Endodermal cell (in vitro differentiated cells): ENCODE data around the gene MPP7. TPM values are rescaled to one million over a fixed set of nuclear protein-coding genes. Genes with fewer than 3 reads are reported as not detected.

Experiments used
- DNase-seq: peaks from one replicate; pipeline ENCODE4 v3.0.0-alpha.2; 2017
- H3K27ac ChIP-seq: 2 replicates; pipeline ENCODE4 v1.5.1; 2013; ENCODE audit warnings: mild to moderate bottlenecking, low read depth, low read length, moderate library complexity
- H3K27me3 ChIP-seq: 2 replicates; pipeline ENCODE4 v1.6.1; 2013; ENCODE audit warnings: mild to moderate bottlenecking, low read length, moderate library complexity; ENCODE audit not compliant: insufficient read depth, control insufficient read depth, poor library complexity, severe bottlenecking
- H3K36me3 ChIP-seq: 2 replicates; pipeline ENCODE4 v1.7.0; 2013; ENCODE audit warnings: mild to moderate bottlenecking, low read length, moderate library complexity; ENCODE audit not compliant: control insufficient read depth, insufficient read depth
- H3K4me1 ChIP-seq: one replicate; pipeline ENCODE4 v1.7.0; 2013; ENCODE audit warnings: low read length; ENCODE audit not compliant: control insufficient read depth, insufficient read depth
- H3K4me3 ChIP-seq: 2 replicates; pipeline ENCODE4 v1.5.1; 2013; ENCODE audit warnings: mild to moderate bottlenecking, low read length, moderate library complexity
- H3K9ac ChIP-seq: 2 replicates; pipeline ENCODE4 v1.6.1; 2013; ENCODE audit warnings: mild to moderate bottlenecking, low read length, moderate library complexity; ENCODE audit not compliant: poor library complexity, severe bottlenecking; ENCODE audit errors: extremely low read depth
- H3K9me3 ChIP-seq: 2 replicates; pipeline ENCODE4 v1.6.1; 2013; ENCODE audit warnings: mild to moderate bottlenecking, low read length, moderate library complexity; ENCODE audit not compliant: control insufficient read depth
- H3K27ac Mint-ChIP-seq: 2 replicates; pipeline ENCODE4 v1.8.0; 2020; ENCODE audit warnings: mixed read lengths
- H3K27me3 Mint-ChIP-seq: 2 replicates; pipeline ENCODE4 v1.8.0; 2021; ENCODE audit warnings: mild to moderate bottlenecking, mixed read lengths; ENCODE audit not compliant: insufficient read depth
- H3K36me3 Mint-ChIP-seq: 2 replicates; pipeline ENCODE4 v1.8.0; 2020; ENCODE audit warnings: low read depth, mixed read lengths
- H3K4me1 Mint-ChIP-seq: 2 replicates; pipeline ENCODE4 v1.8.0; 2020; ENCODE audit warnings: mixed read lengths
- H3K4me3 Mint-ChIP-seq: 2 replicates; pipeline ENCODE4 v1.8.0; 2020; ENCODE audit warnings: mild to moderate bottlenecking, moderate library complexity, mixed read lengths
- H3K9me3 Mint-ChIP-seq: 2 replicates; pipeline ENCODE4 v1.8.0; 2020; ENCODE audit warnings: mild to moderate bottlenecking, mixed read lengths
- CTCF ChIP-seq: fragments of 200-600 bp; sonication (generic); conservative IDR thresholded peaks from 2 replicates; pipeline ENCODE4 v1.5.0; 2021; ENCODE audit warnings: antibody characterized with exemption, mild to moderate bottlenecking
- WGBS, 2 experiments: methylation state at CpG; one replicate each; pipeline versions ENCODE4 v1.1.5 to v1.1.7; 2013; ENCODE audit warnings: missing lambda C conversion rate in 2 of 2, mixed read lengths in 1 of 2; ENCODE audit not compliant: insufficient coverage in 1 of 2, insufficient read length in 1 of 2; 5-methylcytosine and 5-hydroxymethylcytosine counted together
- total RNA-seq, 2 donors: library from RNA; stranded (reverse); fragmentation: NEBNext Ultra II Directional in 1 of 2; extraction: Animal tissue kit (Norgen Biotek cat#: 25700) in 1 of 2; gene quantifications; 2 replicates in 1 of 2; 3 replicates in 1 of 2; pipeline ENCODE4 v1.2.1, GENCODE V29; 2021

The MPP7 gene
- total RNA-seq, 2 donors from 2014 or later, result 5.5 to 7.7 TPM

- no peaks in the 10 kb centered on the region for H3K9me3 ChIP-seq
- no peaks in the 10 kb centered on the region for H3K4me1 ChIP-seq
- Mint-ChIP-seq H3K36me3 (no peaks in the 10 kb centered on the region), H3K4me3 (no peak overlapping the region), H3K27ac (no peak overlapping the region), H3K4me1 (peaks cover 19% of the 10 kb centered on the region), H3K27me3 (peaks cover 81% of the 10 kb centered on the region), H3K9me3 (no peaks in the 10 kb centered on the region)
- no peak overlapping the region for H3K9ac ChIP-seq
- H3K36me3 ChIP-seq, result no peaks in the 10 kb centered on the region
- peak; percentile 37 for TF ChIP-seq CTCF
- peaks cover 78% of the 10 kb centered on the region for H3K27me3 ChIP-seq
- WGBS, 2 experiments, result 83 to 92% methylated on average over 1 to 2 of the region's 2 CpGs
- H3K4me3 ChIP-seq, result no peak overlapping the region
- no peak for DNase-seq
- H3K27ac ChIP-seq, result no peak overlapping the region
Measured at GRCh38 chr10:28300027-28300426, 2.8 kb downstream of the MPP7 start.

GRCh38 chr10:28298951-28299350, 3.9 kb downstream of the MPP7 start:
- peaks cover 16% of the 10 kb centered on the region for H3K4me1 Mint-ChIP-seq
- no peak for DNase-seq
- Histone ChIP-seq H3K9me3 (no peaks in the 10 kb centered on the region), H3K9ac (no peak overlapping the region), H3K27me3 (peaks cover 78% of the 10 kb centered on the region), H3K27ac (no peak overlapping the region), H3K4me3 (no peak overlapping the region), H3K36me3 (no peaks in the 10 kb centered on the region), H3K4me1 (no peaks in the 10 kb centered on the region)
- no peak overlapping the region for H3K4me3 Mint-ChIP-seq
- no peak overlapping the region for H3K27ac Mint-ChIP-seq
- peaks cover 81% of the 10 kb centered on the region for H3K27me3 Mint-ChIP-seq
- H3K36me3 Mint-ChIP-seq, result no peaks in the 10 kb centered on the region
- no peaks in the 10 kb centered on the region for H3K9me3 Mint-ChIP-seq
- 95% methylated on average over 3 to 5 of the region's 5 CpGs for WGBS, 2 experiments
- TF ChIP-seq CTCF, result no peak

GRCh38 chr10:28296023-28296422, 6.8 kb downstream of the MPP7 start:
- WGBS, 2 experiments, result 57% methylated on average over 1 of the region's 1 CpG; no CpG with 5 or more reads in 1 of the 2 experiments
- no peaks in the 10 kb centered on the region for H3K36me3 ChIP-seq

More at GRCh38 chr10:28296023-28296422, 6.8 kb downstream of the MPP7 start:
- no peak for TF ChIP-seq CTCF
- Histone ChIP-seq H3K27me3 (peaks cover 89% of the 10 kb centered on the region), H3K9me3 (no peaks in the 10 kb centered on the region), H3K9ac (no peak overlapping the region), H3K4me3 (no peak overlapping the region), H3K4me1 (no peaks in the 10 kb centered on the region), H3K27ac (no peak overlapping the region)
- Mint-ChIP-seq H3K9me3 (no peaks in the 10 kb centered on the region), H3K27me3 (peaks cover 91% of the 10 kb centered on the region), H3K36me3 (no peaks in the 10 kb centered on the region), H3K4me1 (peaks cover 16% of the 10 kb centered on the region), H3K27ac (no peak overlapping the region), H3K4me3 (no peak overlapping the region)
- no peak for DNase-seq
